ENCODE results near the gene NUDT16L1.
"Not testable (repeated sequence)": the region's sequence is repeated elsewhere in the genome, so short reads cannot be mapped to it uniquely, and the experiment has no call there.

The NUDT16L1 gene

GRCh38 chr16:4726616-4727015 lies 33.3 kb downstream of the NUDT16L1 start:
- no peak for DNase-seq

GRCh38 chr16:4728676-4729075 lies 35.3 kb downstream of the NUDT16L1 start:
- no peak for DNase-seq

DNA sequence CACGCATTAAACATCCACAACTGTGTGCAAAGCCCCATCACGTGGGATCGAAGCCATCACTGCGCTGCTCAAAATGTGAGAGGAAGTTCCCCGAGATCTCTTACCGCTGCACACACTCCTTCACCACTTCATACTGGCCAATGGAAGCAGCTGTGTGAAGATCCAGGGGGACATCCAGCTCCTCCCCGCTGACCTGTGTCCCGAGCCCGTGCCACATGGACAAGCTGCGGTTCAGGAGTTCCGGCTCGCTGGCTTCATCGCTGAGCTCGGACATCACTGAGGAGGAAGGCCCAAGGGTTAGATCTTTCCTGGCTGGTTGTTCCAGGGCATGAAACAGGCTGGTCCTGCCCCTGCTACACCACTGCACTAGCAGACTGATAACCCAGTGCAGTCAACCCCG lies 36.5 kb downstream of the NUDT16L1 start:
- DNase-seq: no peak

GRCh38 chr16:4733211-4733742 lies 39.9 kb downstream of the NUDT16L1 start:
- DNase-seq: no peak

- DNase-seq: no peak
Observed at GRCh38 chr16:4733747-4734062, 40.3 kb downstream of the NUDT16L1 start.

GRCh38 chr16:4734063-4734729 lies 40.8 kb downstream of the NUDT16L1 start, which contains the start of the genes ANKS3 and DNAAF8:
TSS of gene ANKS3 (minus strand) at chr16:4734271. CDS start at chr16:4730149, 4,122 bp downstream.
TSS of gene DNAAF8 (plus strand) at chr16:4734537. CDS start at chr16:4736515, 1,978 bp downstream.
- DNase-seq: peak; percentile 73

DNA sequence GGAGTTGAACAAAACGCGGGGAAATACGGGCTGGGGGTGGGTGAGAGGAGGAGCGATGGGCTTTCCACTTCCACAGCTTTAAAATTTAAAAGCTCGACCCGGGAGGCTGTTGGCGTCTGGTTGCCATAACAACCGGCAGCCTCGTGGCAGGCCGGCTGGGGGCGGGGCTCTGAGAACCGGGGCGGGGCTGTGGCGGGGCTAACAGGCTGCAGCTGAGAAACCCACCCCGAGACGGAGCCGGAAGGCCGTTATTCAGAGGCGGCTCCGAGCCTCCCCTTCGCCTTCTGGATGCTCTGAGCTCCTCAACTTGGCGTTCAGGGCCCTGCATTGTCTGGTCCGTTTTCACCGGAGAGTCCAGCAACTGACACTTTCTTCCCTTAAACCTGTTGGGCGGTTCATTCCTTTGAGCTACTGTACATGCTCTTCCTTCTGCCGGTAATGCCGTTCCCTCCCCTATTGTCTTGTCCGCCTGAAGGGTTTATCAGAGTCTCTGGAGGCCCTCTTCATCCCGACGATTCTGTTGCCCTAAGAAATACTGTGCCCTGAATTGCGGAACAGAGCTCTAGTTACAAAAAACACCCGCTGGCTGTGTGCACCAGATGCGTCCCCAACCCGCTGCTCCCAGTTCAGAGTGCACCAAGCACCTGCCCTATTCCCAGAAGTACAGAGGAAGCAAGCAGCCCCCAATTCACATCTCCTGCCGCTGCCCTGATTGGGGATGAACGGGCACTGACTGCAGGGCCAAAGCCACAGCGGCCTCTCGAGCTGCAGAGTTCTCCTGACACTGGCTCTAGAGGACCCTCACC lies 41.6 kb downstream of the NUDT16L1 start:
- DNase-seq: peak; percentile 1

DNA sequence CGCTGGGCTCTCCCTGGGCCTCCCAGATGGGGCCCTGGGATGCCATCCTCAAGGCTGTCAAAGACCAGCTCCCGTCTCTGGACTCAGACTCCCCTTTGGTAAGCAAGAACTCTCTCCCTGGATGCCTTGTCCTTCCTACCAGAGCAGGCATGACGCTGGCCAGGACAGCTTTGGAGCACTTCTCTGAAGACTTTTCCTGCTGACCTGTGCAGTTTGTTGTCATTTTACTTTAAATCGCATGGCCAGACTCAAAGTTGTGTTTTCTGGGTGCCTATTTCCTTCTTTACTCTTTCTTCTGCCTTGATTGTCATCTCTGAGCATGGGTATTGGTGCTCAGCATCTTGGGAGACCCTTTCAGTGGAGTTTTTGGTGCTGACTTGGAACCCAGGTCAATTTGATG lies 43.2 kb downstream of the NUDT16L1 start:
- DNase-seq: no peak

- DNase-seq: no peak
Observed at GRCh38 chr16:4737545-4737944, 44.2 kb downstream of the NUDT16L1 start.

DNA sequence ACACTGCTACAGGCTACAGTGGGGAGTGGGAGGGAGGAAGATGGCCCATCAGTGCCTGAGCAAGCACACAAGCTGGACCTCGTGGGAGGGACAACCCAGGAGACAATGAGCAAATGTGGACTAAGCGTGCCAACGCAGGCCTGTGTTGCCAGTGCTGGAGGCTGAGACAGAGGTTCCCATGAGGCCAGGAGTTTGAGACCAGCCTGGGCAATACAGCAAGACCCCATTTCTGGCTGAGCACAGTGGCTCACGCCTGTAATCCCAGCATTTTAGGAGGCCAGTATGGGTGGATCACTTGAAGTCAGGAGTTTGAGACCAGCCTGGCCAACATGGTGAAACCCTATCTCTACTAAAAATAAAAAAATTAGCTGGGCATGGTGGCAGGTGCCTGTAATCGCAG lies 45.0 kb downstream of the NUDT16L1 start:
- not testable (repeated sequence) for DNase-seq

GRCh38 chr16:4743226-4743878 lies 50.0 kb downstream of the NUDT16L1 start:
- DNase-seq: no peak

DNA sequence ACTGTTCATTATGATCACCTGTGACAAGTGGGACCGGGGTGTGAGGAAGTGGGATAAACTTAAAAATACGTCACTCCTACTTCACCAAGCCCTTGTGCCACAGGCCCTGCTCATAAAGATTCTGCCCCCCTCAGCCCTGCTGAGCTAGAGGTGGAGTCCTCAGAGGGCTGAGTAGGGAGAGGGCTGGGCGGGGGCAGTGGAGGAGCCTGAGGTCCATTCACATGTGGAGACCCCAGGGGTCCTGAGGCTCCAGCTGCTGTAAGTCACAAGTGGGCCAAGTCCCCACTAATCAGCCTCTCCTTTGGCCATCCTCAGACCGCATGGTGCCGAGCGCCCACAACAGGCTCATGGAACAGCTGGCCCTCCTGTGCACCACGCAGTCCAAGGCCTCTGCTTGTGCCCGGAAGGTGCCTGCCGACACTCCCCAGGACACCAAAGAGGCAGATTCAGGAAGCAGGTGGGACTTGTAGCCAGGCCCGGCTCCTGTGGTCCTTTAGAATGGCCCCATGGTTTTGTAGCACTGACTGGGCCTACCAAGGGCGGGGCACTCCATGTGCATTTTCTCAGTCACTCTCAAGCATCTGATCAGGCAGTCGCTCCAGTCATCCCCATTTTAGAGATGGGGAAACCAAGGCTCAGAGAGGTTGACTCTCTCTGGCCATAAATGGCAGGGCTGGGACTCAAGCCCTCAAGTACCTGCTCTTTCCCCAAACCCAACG lies 51.4 kb downstream of the NUDT16L1 start:
- no peak for DNase-seq

DNA sequence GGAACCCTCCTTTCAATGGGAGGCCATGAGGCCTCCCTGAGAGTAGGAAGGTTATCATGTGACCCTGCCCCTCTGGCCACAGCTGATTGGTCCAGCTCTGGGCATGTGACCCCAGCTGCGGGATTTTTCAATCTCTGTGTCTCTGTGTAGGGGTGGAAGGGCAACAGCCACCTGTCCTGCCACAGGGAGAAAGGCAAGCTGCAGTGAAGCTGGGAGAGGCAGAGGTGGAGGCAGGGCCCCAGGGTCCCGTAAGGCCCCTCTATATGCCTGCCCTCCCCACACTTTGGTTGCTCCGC lies 51.9 kb downstream of the NUDT16L1 start:
- no peak for DNase-seq

All from NCI-H2081 treated with DMSO at 0.1 percent for 48 hours (cell line).